NCI-H69 (cell line): ENCODE measurements around the gene R3HDM2.

Source experiments
- DNase-seq: peaks from one replicate; lab custom pipeline; 2025; lab: John Stamatoyannopoulos, UW

The R3HDM2 gene

DNA sequence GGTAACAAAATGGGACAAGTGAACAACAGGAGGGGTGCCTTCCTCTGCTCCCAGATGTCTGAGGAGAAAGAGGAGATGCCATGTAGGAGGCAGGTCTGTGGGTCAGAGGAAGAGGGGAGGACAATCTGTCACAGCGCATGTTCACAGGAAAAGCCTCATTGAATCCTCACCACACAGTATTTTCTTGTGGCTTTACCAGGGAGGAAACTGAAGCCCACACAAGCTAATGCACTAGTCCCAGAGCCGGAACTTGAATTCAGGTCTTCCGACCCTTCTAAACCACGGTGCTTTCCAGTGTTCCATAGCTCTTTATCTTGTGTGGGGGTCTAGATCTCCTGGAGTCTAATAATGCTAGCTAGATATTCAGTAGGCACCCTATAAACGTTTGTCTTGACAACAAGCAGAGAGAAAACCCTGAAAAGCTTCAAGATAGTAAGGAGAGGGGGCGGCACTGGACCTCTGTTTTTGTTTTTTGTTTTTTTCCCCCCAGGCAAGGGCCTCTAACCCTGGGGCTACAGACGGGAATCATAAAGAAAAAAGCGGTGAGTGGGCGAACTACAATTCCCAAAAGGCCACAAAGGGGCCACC lies 201.7 kb downstream of the R3HDM2 start:
- DNase-seq, result peak; percentile 54

- DNase-seq, result peak; percentile 73
These were observed 203.3 kb downstream of the R3HDM2 start for GRCh38 chr12:57227315-57228115.

- DNase-seq, result peak; percentile 88
These were observed 204.1 kb downstream of the R3HDM2 start for GRCh38 chr12:57226588-57227314.

- DNase-seq, result no peak
These were observed 205.1 kb downstream of the R3HDM2 start for GRCh38 chr12:57225680-57226210.

- DNase-seq, result peak; percentile 75
These were observed 205.7 kb downstream of the R3HDM2 start for GRCh38 chr12:57224973-57225679.

- no peak for DNase-seq
These were observed 206.4 kb downstream of the R3HDM2 start for GRCh38 chr12:57224278-57224972.

- DNase-seq, result no peak
These were observed 207.4 kb downstream of the R3HDM2 start for GRCh38 chr12:57223191-57224165.

DNA sequence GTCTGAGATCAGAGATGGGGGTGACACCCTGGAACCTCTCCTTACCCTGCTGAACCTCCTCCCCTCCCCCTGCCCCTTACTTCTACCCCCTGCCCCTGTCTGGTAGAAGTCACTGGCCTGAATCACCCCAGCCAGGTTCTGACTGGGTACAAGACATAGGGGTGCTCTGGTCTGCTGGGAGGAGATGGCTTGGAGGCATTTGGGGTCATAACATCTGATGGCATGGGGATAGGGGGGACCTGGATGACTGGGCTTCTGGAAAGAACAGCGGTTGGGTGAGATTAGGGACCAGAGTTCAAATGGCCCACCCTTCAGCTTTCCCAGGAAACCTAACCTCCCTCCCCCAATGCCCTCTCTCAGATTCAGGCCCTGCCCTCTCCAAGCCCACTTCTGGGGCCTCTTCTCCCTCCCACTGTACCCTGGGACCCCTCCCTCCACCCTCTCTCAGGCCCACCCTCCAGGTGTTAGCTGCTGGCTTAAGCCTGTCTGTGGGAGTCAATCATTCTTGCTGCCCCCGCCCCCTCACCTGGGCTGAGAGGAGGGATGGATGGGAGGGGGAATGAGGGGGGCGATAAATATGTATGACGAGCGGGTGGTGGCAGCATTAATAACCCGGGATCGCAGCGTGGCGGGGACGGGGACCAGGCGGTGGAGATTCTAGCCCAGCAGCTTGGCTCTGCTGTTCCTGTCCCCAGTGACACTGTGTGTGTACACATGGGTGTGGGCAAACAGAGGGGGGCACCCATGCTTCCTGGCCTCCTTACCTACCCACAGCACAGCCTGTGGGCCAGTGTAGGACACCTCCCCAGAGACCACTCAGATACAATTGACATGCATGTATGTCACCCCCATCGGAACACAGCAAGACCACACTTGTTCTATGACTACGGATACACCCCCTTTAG lies 208.3 kb downstream of the R3HDM2 start:
- peak; percentile 54 for DNase-seq

GRCh38 chr12:57221169-57221917 lies 209.5 kb downstream of the R3HDM2 start:
- no peak for DNase-seq

- DNase-seq, result no peak
These were observed 210.1 kb downstream of the R3HDM2 start for GRCh38 chr12:57220770-57221168.

DNA sequence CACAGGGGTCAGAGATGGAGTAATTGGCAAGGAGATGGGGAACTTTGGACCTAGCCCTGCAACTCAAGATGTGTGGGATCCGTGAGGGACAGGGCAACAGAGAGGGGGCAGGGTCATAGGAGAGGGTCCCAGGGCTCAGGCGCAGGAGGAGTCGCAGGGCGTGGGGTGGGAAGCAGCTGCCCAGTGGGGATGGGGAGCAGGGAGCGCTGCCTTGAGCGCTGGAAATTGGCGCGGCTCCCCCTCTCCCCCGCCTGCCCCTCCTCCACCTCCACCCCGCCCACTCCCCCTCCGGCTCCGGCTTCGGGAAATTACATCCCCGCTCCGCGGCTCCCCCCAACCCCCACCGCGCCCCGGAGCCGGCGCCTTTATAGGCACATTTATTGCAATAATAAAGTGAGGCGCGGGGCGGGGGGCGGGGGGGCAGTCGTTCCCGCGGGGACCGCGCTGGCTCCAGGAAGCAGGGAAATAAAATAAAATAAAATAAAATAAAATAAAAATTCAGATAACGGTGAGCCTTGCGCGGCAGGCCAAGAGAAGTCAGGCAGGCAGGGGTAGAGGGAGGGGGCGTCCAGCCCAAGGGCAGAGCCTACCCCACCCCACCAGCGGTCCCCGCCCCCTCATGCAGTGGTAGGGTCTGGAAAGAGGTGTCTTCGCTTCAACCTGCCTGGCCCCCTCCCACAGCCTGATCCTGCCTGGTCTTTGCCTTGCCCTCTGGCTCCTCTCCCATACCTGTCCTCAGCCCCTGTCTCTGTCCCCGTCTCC lies 210.7 kb downstream of the R3HDM2 start:
- peak; percentile 74 for DNase-seq

DNA sequence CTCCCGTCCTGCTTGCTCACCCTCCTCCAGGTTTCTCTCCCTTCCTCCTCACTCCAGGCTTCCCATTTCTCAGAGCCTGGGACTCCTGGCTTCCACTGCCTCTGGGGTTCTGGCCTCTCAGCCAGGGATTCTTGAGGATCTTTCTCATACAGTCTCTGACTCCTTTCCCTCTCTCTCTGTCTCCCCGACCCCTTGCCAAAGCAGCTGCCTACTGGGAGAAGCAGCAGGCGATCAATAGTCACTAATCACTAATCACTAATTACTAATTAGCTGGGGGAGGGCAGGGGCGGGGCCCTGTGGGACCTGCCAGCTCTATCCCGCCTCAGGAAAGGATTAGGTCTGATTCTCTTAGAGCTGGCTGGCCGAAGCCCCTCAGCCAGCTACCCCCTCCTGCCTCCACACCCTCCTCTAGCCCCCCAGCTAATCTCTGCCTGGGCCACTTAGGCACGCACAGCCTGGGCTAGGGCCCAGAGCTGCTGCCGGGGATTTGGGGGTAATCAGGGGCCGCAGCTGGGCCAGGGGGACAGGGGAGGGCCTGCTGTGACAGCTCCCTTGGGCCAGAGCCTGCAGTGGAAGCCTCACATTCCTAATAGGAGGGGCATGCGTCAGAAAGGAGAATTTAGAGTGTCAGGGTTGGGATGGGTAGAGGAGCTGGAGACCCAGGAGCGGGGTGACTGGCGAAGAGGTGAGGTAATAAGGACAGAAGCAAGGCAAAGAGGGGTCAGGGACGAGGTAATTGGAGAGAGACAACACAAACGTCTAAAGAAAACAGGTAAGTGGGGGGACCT lies 211.4 kb downstream of the R3HDM2 start:
- DNase-seq, result no peak

DNA sequence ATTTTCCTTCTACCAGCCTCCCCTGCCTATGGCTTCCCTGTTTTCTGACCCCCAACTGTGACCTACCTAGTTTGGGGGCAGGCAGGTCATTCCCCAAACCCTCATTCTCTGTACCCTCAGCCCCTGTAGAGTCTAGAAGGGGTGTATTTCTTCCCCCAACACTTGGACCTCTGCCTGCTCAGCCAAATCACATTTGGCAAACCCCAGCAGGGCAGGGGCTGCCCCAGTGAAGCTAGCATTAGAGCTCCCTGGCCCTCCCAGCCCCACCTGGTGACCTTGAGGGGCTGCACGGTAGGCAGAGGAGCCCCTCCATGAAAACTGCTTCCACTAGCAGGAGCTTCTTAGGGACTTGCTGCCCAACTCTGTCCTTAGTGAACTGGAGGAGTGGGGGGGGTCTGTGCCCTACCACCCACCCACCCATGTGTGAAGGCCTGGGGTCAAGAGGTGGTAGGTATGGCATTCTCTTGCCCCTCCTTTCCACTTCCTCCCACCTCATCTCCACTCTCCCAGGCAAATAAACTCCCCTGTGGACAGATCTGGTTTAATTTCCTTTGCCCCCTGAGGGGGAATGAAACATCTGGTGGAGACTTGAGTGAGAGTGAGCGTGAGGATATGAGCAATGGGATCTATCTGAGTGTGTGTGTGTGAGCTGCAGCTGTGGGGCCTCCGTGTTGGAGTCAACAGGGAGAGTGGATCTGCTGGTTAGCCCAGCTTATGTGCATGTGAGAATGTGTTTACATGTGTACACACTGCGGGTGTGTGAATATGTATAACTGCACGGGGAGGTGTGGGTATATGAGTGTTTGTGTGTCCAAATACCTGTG lies 212.6 kb downstream of the R3HDM2 start:
- peak; percentile 79 for DNase-seq

- peak; percentile 76 for DNase-seq
These were observed 213.6 kb downstream of the R3HDM2 start for GRCh38 chr12:57216921-57217879.
